Measurements from ENCODE around the gene CXXC4.

CXXC4 gene

DNA sequence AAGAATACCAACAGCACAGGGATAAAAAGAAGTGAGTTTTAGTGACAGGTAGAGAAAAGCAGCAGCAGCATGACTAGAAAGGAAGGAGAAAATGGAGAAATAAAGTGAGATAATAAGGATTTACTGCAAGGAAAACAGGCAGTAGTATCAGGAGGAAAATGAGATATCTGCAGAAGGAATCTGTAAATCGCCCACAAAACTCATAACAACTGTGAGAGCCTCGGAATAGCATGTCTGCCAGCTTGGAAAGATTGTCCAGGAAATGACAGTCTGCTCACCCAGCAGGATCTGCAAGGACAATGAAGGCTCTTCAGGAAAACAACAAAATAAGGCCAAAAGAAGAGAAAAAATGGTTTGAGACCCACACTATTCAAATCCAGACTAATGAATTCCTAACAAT lies 47.4 kb downstream of the CXXC4 start:
- H3K27me3 Mint-ChIP-seq (ENCODE audit: low read depth, poor library complexity), result no peaks in the 10 kb centered on the region
- H3K27ac Mint-ChIP-seq, result no peak overlapping the region
- H3K4me3 Mint-ChIP-seq, result no peak overlapping the region
- TF ChIP-seq, protein P1, sequence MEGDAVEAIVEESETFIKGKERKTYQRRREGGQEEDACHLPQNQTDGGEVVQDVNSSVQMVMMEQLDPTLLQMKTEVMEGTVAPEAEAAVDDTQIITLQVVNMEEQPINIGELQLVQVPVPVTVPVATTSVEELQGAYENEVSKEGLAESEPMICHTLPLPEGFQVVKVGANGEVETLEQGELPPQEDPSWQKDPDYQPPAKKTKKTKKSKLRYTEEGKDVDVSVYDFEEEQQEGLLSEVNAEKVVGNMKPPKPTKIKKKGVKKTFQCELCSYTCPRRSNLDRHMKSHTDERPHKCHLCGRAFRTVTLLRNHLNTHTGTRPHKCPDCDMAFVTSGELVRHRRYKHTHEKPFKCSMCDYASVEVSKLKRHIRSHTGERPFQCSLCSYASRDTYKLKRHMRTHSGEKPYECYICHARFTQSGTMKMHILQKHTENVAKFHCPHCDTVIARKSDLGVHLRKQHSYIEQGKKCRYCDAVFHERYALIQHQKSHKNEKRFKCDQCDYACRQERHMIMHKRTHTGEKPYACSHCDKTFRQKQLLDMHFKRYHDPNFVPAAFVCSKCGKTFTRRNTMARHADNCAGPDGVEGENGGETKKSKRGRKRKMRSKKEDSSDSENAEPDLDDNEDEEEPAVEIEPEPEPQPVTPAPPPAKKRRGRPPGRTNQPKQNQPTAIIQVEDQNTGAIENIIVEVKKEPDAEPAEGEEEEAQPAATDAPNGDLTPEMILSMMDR (IDR thresholded peaks at IDR 0.05), result no peak
- peaks cover 5% of the 10 kb centered on the region for H3K9me3 Mint-ChIP-seq
- no peaks in the 10 kb centered on the region for H3K36me3 Mint-ChIP-seq (ENCODE audit: low read depth)
- DNase-seq, result no peak
- H3K4me1 Mint-ChIP-seq, result peaks cover 7% of the 10 kb centered on the region

DNA sequence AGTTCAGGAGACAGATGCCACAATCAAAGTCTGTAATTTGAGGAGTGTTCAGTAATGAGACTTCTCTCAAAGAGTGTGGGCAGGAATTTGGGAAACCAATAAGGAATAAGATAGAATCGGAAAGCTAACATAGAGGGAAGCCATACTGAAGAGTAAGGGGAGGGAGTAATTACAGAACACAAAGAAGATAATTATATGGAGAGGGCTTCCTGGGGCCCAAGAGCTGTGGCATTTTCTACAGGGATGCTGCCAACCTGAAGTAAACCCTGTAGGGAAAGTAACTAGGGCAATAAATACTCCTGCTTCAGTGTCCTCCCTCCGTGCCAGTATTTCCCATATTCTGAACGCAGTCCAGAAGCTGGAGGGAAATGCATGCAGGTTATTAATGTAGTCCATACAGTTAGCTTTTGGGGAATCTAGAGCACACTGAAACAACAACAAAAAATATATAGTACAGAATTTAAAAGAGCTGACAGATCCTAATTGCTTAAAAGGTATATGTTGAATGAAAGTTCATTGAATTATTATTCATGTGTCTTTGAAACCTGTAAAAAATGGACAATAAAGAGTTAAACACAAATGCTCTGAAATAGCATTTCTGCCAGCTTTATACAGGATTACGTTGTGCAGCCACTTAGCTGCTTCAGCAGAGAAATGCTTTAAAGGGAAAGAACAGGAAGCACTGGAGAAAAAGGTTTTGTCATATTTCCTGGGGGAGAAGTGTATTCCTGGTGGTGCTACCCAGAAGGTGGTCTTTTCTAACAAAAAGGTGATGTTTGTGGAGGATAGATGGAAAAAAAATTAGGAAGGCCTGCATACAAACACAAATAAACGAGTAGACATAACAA lies 48.0 kb downstream of the CXXC4 start:
- TF ChIP-seq, protein P1 (IDR thresholded peaks at IDR 0.05), result no peak
- DNase-seq, result no peak
- no peaks in the 10 kb centered on the region for H3K36me3 Mint-ChIP-seq (ENCODE audit: low read depth)
- peaks cover under 1% of the 10 kb centered on the region for H3K4me1 Mint-ChIP-seq
- no peaks in the 10 kb centered on the region for H3K27me3 Mint-ChIP-seq (ENCODE audit: low read depth, poor library complexity)
- peaks cover 5% of the 10 kb centered on the region for H3K9me3 Mint-ChIP-seq
- H3K27ac Mint-ChIP-seq, result no peak overlapping the region
- no peak overlapping the region for H3K4me3 Mint-ChIP-seq

DNA sequence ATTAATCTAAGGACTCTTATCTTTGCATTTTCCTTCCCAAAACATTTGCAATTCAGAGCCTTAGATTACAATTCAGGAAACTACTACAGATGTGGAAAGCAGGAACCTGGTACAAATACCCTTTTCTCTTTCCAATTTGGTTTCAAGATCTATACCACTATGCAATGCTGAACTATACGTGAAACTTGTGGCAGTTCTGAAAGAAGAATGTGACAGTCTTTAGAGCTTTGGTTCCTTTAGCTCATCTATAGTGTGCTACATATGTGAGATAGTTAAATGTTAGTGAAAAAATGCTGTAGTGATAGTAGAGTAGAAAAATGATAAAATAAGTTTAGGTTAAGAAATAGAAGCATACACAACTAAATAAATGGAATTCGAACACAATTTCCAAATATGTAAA lies 50.0 kb downstream of the CXXC4 start:
- Mint-ChIP-seq H3K4me3 (no peak overlapping the region), H3K36me3 (ENCODE audit: low read depth) (no peaks in the 10 kb centered on the region), H3K27ac (no peak overlapping the region), H3K27me3 (ENCODE audit: low read depth, poor library complexity) (peaks cover 3% of the 10 kb centered on the region), H3K4me1 (no peaks in the 10 kb centered on the region), H3K9me3 (peaks cover 5% of the 10 kb centered on the region)
- no peak for DNase-seq
- TF ChIP-seq, protein P1 (IDR thresholded peaks at IDR 0.05), result no peak

DNA sequence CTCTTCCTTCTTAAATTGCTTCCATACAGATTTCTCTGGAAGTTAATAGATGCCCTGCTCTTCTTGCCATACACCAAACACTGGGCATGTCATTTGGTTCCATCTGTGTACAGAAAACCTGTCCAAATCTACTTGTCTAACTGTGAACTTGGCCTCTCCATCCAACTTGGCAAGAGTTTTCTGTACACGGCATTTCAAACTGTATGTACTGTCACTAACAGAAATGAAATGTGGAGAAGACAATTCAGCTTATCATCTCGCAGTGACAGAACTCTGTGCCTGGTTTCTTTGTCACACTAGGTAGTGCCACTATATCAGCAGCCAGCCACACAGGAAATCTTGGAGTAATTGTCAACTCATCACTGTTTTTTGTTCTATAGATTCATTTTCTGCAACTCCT lies 58.2 kb downstream of the CXXC4 start:
- no peaks in the 10 kb centered on the region for H3K36me3 Mint-ChIP-seq (ENCODE audit: low read depth)
- DNase-seq, result no peak
- no peaks in the 10 kb centered on the region for H3K4me1 Mint-ChIP-seq
- H3K27me3 Mint-ChIP-seq (ENCODE audit: low read depth, poor library complexity), result peaks cover 11% of the 10 kb centered on the region
- H3K4me3 Mint-ChIP-seq, result no peak overlapping the region
- no peak overlapping the region for H3K27ac Mint-ChIP-seq
- TF ChIP-seq, protein P1 (IDR thresholded peaks at IDR 0.05), result no peak
- no peaks in the 10 kb centered on the region for H3K9me3 Mint-ChIP-seq

DNA sequence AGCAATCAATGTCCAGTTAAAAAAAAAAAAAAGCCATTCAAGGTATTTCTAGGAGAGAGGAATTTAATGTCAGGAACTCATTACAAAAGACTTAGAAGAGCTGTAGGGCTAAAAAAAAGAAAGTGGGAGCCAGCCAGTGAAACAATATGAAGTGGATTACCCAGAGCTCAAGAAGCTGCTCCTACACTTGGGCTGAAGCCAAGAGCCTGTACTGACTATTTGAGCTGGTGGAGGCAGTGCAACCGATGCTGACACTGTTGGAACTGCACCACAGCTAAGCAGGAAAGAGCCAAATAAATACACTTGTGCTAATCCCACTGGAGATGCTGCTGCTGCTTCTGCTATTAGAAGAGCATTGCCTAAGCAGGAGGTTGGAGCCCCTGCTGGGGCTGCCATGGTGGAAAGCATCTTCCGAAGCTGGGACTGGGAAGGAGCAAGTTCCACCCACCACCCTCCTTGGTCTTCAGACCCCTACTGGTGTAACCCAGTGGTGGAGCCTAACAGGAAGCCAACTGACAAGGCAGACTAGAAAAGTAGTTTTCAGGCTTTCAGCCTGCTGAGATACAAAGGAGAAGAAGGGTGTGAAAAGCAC lies 65.4 kb downstream of the CXXC4 start:
- no peaks in the 10 kb centered on the region for H3K36me3 Mint-ChIP-seq (ENCODE audit: low read depth)
- H3K4me3 Mint-ChIP-seq, result no peak overlapping the region
- DNase-seq, result no peak
- H3K27ac Mint-ChIP-seq, result no peak overlapping the region
- peaks cover 25% of the 10 kb centered on the region for H3K4me1 Mint-ChIP-seq
- TF ChIP-seq, protein P1 (IDR thresholded peaks at IDR 0.05), result no peak
- H3K9me3 Mint-ChIP-seq, result peaks cover 19% of the 10 kb centered on the region
- H3K27me3 Mint-ChIP-seq (ENCODE audit: low read depth, poor library complexity), result no peaks in the 10 kb centered on the region

All from nephron progenitor cell (in vitro differentiated cells).